K562 (cell line): ENCODE data around the gene ACSS1.

ENCODE experiments used
- CREB5 ChIP-seq: fragments of 250-450 bp; sonication (Bioruptor Pico); IDR thresholded peaks from 2 replicates; pipeline ENCODE4 v1.5.0; 2020; ENCODE audit warnings: mild to moderate bottlenecking
- CTCF ChIP-seq, 3 experiments: IDR thresholded peaks in 2 of 3; conservative IDR thresholded peaks in 1 of 3; 2 replicates each; pipeline ENCODE4 v1.5.1; 2011 to 2012; ENCODE audit warnings: low read length in 3 of 3, mild to moderate bottlenecking in 3 of 3, control low read depth in 2 of 3, improper control_type of control experiment in 1 of 3, inconsistent platforms in 1 of 3, low read depth in 1 of 3, mixed read lengths in 1 of 3, moderate library complexity in 1 of 3; ENCODE audit not compliant: insufficient read depth in 2 of 3
- NR3C1 ChIP-seq: sonication (generic); formaldehyde crosslinking; IDR thresholded peaks from 2 replicates; pipeline ENCODE4 v1.8.1; 2022; ENCODE audit warnings: missing genetic modification reagents
- RAD21 ChIP-seq, 2 experiments: fragments of 250-450 bp in 1 of 2; fragments of 450-650 bp in 1 of 2; sonication (Bioruptor Pico) in 1 of 2; formaldehyde crosslinking in 1 of 2; IDR thresholded peaks in 1 of 2; conservative IDR thresholded peaks in 1 of 2; 2 replicates each; pipeline versions ENCODE4 v1.4.0 to v1.8.0; 2020 to 2022; ENCODE audit warnings: mild to moderate bottlenecking in 2 of 2, moderate library complexity in 1 of 2
- RBM22 ChIP-seq: fragments of 200-400 bp; formaldehyde crosslinking; IDR thresholded peaks from 2 replicates; pipeline ENCODE4 v1.6.1; 2018; ENCODE audit warnings: low read length, low read depth; ENCODE audit not compliant: poor library complexity, severe bottlenecking
- SIX5 ChIP-seq, 2 experiments: IDR thresholded peaks; 2 replicates each; pipeline ENCODE4 v1.6.1; 2011; ENCODE audit warnings: low read length in 2 of 2, borderline replicate concordance in 1 of 2, low read depth in 1 of 2, mild to moderate bottlenecking in 1 of 2, moderate library complexity in 1 of 2; ENCODE audit not compliant: insufficient read depth in 1 of 2
- TCF15 ChIP-seq: fragments of 250-450 bp; sonication (Bioruptor Pico); IDR thresholded peaks from 2 replicates; pipeline ENCODE4 v1.8.0; 2022; ENCODE audit warnings: moderate library complexity, mild to moderate bottlenecking, inconsistent platforms

- TF ChIP-seq NR3C1 (CRISPR knock-in tag): no peak
- TF ChIP-seq CREB5 (CRISPR knock-in tag): no peak
- no peak for TF ChIP-seq SIX5 (IDR thresholded peaks at IDR 0.05; ENCODE audit: borderline replicate concordance in 1 of 2, insufficient read depth in 1 of 2, low read depth in 1 of 2, low read length in 2 of 2)
- TF ChIP-seq RAD21 (CRISPR knock-in tag; conservative IDR thresholded peaks at IDR 0.05 in 1 of 2, IDR thresholded peaks at IDR 0.05 in 1 of 2): no peak
- no peak for TF ChIP-seq RBM22
- no peak for TF ChIP-seq TCF15
- TF ChIP-seq CTCF (IDR thresholded peaks at IDR 0.05 in 2 of 3, conservative IDR thresholded peaks at IDR 0.05 in 1 of 3; ENCODE audit: insufficient read depth in 2 of 3, low read depth in 1 of 3, low read length in 3 of 3): no peak
These were observed 25.3 kb downstream of the ACSS1 start for GRCh38 chr20:25032478-25033264.
